WI38 (cell line): ENCODE data around the gene NMBR.
"Not testable (repeated sequence)": the region's sequence is repeated elsewhere in the genome, so short reads cannot be mapped to it uniquely, and the experiment has no call there.

ENCODE experiments used
- H3K4me3 ChIP-seq: 2 replicates; pipeline ENCODE4 v1.5.1; 2011; ENCODE audit warnings: low read depth, mild to moderate bottlenecking, control low read depth, low read length
- CTCF ChIP-seq: IDR thresholded peaks from 2 replicates; pipeline ENCODE4 v1.5.1; 2012; ENCODE audit warnings: low read depth, mild to moderate bottlenecking, control low read depth, low read length

NMBR gene

GRCh38 chr6:142154336-142154735 lies 7.4 kb upstream of the NMBR start:
- no peak overlapping the region for H3K4me3 ChIP-seq
- no peak for TF ChIP-seq CTCF

GRCh38 chr6:142153196-142153595 lies 6.3 kb upstream of the NMBR start:
- TF ChIP-seq CTCF = no peak
- H3K4me3 ChIP-seq = no peak overlapping the region

- no peak overlapping the region for H3K4me3 ChIP-seq
- no peak for TF ChIP-seq CTCF
Measured at GRCh38 chr6:142152746-142153145, 5.8 kb upstream of the NMBR start.

GRCh38 chr6:142141531-142141930 lies 5.4 kb downstream of the NMBR start:
- not testable (repeated sequence) for H3K4me3 ChIP-seq

- H3K4me3 ChIP-seq = no peak overlapping the region
- no peak for TF ChIP-seq CTCF
Measured at GRCh38 chr6:142138876-142139275, 8.0 kb downstream of the NMBR start.

GRCh38 chr6:142132625-142133024 lies 14.3 kb downstream of the NMBR start, which contains the start of gene GJE1:
Gene GJE1 (plus strand): TSS chr6:142132925. CDS start chr6:142133159, 234 bp downstream.
- TF ChIP-seq CTCF = no peak
- H3K4me3 ChIP-seq = no peak within 1 kb of the TSS

GRCh38 chr6:142130814-142131213 lies 16.1 kb downstream of the NMBR start:
- no peak for TF ChIP-seq CTCF
- H3K4me3 ChIP-seq = no peak overlapping the region

- no peak for TF ChIP-seq CTCF
- no peak overlapping the region for H3K4me3 ChIP-seq
Measured at GRCh38 chr6:142121342-142121741, 25.6 kb downstream of the NMBR start.
